Endometrium (tissue), 2 donors: Measurements from ENCODE around the gene COA8.

ENCODE experiments used
- FAIRE-seq: peaks from 2 replicates; lab custom pipeline; 2012; peaks lifted over from hg19 to GRCh38; lab: Jason Lieb, UNC
- donor health status: control.
- donor health status: control.

Gene COA8

DNA sequence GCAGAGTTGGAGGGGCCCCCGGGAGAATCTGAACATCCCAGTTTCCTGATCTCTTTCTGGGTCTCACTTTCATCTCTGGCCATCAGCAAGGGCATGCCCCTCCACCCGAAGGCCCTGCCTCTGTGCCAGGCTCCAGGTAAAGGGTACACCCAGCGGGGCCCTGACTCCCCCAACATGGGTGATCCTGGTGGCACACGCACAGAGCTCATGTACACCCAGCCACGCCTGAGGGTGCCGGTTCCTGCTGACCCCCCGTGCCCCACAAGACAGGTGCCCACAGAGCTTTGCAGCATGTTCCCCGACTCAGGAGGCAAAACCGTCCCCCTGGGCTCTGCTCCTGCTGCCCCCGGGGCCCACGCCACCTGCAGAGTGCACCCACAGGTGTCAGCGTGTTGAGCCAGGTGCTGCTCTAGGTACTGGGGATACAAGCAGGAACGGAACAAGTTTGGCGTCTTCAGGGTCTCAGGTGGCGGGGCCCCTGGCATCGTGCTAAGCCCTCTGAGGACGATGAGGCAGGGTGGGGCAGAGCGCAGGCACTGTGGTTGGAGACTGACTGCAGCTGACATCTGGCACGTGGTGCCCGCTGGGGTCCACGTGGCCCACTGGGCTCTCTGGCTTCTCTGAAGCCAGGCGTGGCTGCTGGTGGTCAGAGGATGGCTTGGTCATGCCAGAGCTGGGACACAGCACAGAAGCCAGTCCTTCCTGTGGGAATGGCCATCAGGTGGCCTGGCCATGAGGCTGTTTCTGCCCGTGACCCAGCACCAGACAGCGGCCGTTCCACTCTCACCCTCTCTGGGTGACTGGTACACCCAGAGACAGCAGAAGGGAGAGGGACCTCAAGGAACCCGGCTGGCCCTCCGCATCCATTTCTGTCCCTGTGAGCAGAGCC lies 14.1 kb upstream of the COA8 start:
- FAIRE-seq: no peak

GRCh38 chr14:103549361-103550311 lies 13.1 kb upstream of the COA8 start:
- FAIRE-seq: no peak

GRCh38 chr14:103550451-103551337 lies 12.1 kb upstream of the COA8 start:
- no peak for FAIRE-seq

DNA sequence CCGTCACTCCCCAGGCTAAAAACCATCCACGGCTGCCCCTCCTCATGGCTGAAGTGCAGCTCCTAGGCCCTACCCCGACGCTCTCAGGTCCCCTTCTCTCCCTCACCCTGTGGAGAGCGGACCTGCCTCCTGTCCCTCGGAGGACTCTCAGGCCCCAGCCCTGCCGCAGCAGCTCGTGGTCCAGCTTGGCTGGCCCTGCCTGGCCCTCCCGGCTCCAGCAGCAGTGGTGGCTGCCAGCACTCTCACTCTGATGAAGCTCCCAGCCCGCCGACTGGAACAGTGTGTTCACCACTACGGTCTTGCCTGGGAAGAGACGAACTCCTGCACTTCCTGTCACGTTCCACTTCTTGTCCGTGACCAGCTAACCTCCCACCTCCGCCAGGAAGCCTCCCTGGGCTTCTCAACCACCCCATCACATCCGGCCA lies 11.4 kb upstream of the COA8 start:
- FAIRE-seq: no peak

- FAIRE-seq: no peak
Observed at GRCh38 chr14:103552011-103552845, 10.5 kb upstream of the COA8 start.

DNA sequence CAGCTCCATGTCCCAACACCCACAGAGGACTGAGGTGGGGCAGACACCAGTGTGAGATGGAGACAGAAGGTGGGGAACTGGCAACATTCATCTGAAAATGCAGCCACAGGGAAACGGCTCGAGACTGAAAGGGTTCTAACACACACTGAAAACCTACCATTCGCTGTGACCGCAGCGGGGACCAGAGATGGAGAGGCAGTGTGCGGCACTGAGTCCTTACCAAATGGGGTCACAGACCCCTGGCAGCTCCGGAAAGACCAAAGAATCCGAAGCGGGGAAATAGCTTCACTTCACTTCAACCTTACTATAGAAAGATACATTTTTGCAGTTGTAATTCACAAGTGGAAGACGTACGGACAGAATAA lies 9.9 kb upstream of the COA8 start:
- no peak for FAIRE-seq

DNA sequence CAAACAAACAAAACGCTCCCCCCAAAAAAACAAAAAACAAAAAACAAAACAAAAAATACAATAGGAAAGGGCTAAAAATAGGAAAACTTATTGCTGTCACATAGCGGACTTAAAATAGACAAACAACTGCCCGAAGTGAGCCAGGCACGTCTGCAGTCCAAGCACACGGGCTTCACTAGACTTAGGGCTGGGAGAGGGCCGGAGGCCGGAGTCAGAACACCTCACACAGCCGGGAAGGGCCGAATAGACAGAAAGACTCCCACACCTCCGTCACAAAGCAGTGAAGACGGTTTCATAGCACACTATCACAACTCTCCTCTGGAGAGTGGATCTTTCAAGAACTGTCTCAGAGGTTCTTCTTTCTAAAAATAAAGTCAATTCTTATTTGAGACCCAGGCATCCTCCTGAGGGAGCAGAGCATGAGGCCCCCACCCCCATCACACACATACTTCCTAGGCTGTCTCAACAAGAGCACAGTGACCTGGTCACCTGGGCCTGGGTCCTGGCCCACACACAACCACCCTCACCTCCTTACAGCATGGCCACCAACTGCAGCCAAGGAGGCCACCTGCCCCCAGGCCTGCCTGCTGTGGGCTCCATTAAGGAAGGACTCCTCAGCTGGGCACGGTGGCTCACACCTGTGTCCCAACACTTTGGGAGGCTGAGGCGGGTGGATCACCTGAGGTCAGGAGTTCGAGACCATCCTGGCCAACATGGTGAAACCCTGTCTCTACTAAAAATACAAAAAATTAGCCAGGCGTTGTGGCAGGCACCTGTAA lies 7.0 kb upstream of the COA8 start:
- FAIRE-seq: no peak

GRCh38 chr14:103556946-103557758 lies 5.6 kb upstream of the COA8 start:
- FAIRE-seq: no peak

GRCh38 chr14:103558071-103558882 lies 4.5 kb upstream of the COA8 start:
- FAIRE-seq: no peak

GRCh38 chr14:103559766-103560165 lies 3.0 kb upstream of the COA8 start:
- FAIRE-seq: no peak

DNA sequence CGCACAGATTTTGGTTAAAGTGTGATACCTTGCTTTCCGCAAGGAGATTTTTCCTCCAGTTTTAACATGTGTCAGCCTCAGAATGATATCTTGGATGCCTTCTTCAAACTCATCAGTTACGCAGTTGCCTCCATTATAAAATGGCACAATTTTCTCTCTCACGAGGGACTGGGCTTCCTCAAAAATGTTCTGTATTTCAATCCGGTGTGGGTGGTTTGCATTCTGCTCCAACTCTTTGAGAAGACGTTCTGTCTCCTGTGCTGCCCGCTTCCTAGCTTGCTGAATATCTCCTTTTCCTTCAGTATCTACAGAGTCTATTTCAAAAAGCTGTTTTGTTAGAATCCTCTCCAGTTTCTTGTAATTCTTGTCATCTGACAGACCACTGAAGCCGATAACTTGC lies 2.1 kb upstream of the COA8 start:
- FAIRE-seq: no peak

- no peak for FAIRE-seq
Observed at GRCh38 chr14:103561381-103562178, 1.2 kb upstream of the COA8 start.

- FAIRE-seq: no peak
Observed at GRCh38 chr14:103562179-103562428, 656 bp upstream of the COA8 start.

GRCh38 chr14:103563226-103563620 lies 463 bp downstream of the COA8 start:
- no peak for FAIRE-seq

DNA sequence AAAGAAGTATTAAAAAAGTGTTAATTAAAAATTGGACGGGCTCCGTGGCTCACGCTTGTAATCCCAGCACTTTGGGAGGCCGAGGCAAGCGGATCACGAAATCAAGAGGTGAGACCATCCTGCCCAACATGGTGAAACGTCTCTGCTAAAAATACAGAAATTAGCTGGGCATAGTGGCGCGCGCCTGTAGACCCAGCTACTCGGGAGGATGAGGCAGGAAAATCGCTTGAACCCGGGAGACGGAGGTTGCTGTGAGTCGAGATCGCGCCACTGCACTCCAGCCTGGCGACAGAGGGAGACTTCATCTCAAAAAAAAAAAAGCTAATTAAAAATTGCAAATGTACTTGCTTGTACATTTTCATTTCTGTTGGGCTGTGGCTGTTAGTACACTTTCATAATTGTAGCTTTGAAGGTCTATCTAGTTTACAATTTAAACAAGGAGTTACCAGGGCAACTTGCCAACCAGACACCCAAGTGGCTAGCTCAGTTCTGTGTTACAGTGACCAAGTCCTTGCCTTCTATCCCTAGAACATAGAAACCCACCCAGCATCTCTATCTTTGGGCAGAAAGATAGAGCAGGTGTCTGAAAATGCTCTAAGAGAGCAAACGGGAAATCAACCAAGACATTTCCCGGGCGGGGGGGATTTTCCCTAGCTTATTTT lies 1.2 kb downstream of the COA8 start:
- no peak for FAIRE-seq

GRCh38 chr14:103568952-103569351 lies 6.2 kb downstream of the COA8 start:
- no peak for FAIRE-seq

DNA sequence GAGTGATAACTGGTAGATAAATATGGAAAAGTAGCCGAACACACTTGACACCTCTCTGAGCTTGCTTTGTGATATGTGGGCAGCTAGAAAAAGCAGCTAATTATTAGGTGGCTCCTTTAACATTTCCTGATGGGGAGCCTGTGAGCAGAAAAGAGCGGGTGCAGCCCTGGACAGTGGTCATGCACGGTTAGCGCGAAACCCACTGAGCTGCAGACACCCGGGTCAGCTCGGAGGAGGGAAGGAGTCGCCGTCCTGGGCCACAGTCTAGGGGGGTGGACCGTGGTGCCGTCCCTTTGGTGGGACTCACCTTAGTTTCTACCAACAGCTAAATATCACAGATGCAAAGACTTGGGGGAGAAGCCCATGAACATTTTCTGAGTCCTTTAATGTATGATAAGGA lies 6.6 kb downstream of the COA8 start:
- FAIRE-seq: no peak
